Astrocyte (in vitro differentiated cells and primary cell): ENCODE results near the gene DSN1.

Experiments
- CTCF ChIP-seq: IDR thresholded peaks from 2 replicates; pipeline ENCODE4 v1.5.1; 2011; ENCODE audit warnings: low read depth, mild to moderate bottlenecking, inconsistent platforms, low read length, moderate library complexity; ENCODE audit not compliant: insufficient read depth
- EZH2 ChIP-seq: IDR thresholded peaks from 2 replicates; pipeline ENCODE4 v1.6.1; 2012; ENCODE audit warnings: mild to moderate bottlenecking, low read length, inconsistent platforms; ENCODE audit not compliant: insufficient read depth

- TF ChIP-seq CTCF: no peak
- TF ChIP-seq EZH2: no peak
Observed at GRCh38 chr20:36712775-36713174, 60.8 kb downstream of the DSN1 start.
